ENCODE results near the gene CYP1A1. TPM values are rescaled to one million over a fixed set of nuclear protein-coding genes. Genes with fewer than 3 reads are reported as not detected.

The CYP1A1 gene
- total RNA-seq, 1 donor from 2014 or later: 0.27 TPM

GRCh38 chr15:74709892-74710291 lies 15.4 kb downstream of the CYP1A1 start:
- Mint-ChIP-seq H3K36me3 (ENCODE audit: low read depth) (no peaks in the 10 kb centered on the region), H3K4me3 (ENCODE audit: unreplicated experiment) (no peak overlapping the region), H3K4me1 (ENCODE audit: low read depth) (no peaks in the 10 kb centered on the region), H3K27me3 (ENCODE audit: low read depth) (peaks cover 36% of the 10 kb centered on the region), H3K9me3 (ENCODE audit: low read depth) (no peaks in the 10 kb centered on the region), H3K27ac (ENCODE audit: unreplicated experiment) (no peak overlapping the region)
- no peak for DNase-seq (ENCODE audit: low spot score)
- TF ChIP-seq CTCF (IDR thresholded peaks at IDR 0.05): no peak

GRCh38 chr15:74709011-74709410 lies 16.3 kb downstream of the CYP1A1 start:
- no peak for TF ChIP-seq CTCF (IDR thresholded peaks at IDR 0.05)
- Mint-ChIP-seq H3K9me3 (ENCODE audit: low read depth) (no peaks in the 10 kb centered on the region), H3K27me3 (ENCODE audit: low read depth) (peaks cover 36% of the 10 kb centered on the region), H3K4me3 (ENCODE audit: unreplicated experiment) (no peak overlapping the region), H3K4me1 (ENCODE audit: low read depth) (no peaks in the 10 kb centered on the region), H3K36me3 (ENCODE audit: low read depth) (no peaks in the 10 kb centered on the region), H3K27ac (ENCODE audit: unreplicated experiment) (no peak overlapping the region)
- DNase-seq (ENCODE audit: low spot score): no peak

GRCh38 chr15:74696808-74697207 lies 28.5 kb downstream of the CYP1A1 start:
- Mint-ChIP-seq H3K36me3 (ENCODE audit: low read depth) (peaks cover 2% of the 10 kb centered on the region), H3K4me3 (ENCODE audit: unreplicated experiment) (peak overlapping the region; percentile 100), H3K27ac (ENCODE audit: unreplicated experiment) (no peak overlapping the region), H3K4me1 (ENCODE audit: low read depth) (peaks cover 40% of the 10 kb centered on the region), H3K27me3 (ENCODE audit: low read depth) (peaks cover 15% of the 10 kb centered on the region), H3K9me3 (ENCODE audit: low read depth) (no peaks in the 10 kb centered on the region)
- DNase-seq (ENCODE audit: low spot score): no peak
- TF ChIP-seq CTCF (IDR thresholded peaks at IDR 0.05): no peak

GRCh38 chr15:74696398-74696729 lies 29.0 kb downstream of the CYP1A1 start:
- DNase-seq (ENCODE audit: low spot score): no peak
- Mint-ChIP-seq H3K4me3 (ENCODE audit: unreplicated experiment) (peak overlapping the region; percentile 100), H3K36me3 (ENCODE audit: low read depth) (peaks cover 2% of the 10 kb centered on the region), H3K4me1 (ENCODE audit: low read depth) (peaks cover 40% of the 10 kb centered on the region), H3K27me3 (ENCODE audit: low read depth) (peaks cover 10% of the 10 kb centered on the region), H3K27ac (ENCODE audit: unreplicated experiment) (peak overlapping the region; percentile 100), H3K9me3 (ENCODE audit: low read depth) (no peaks in the 10 kb centered on the region)
- no peak for TF ChIP-seq CTCF (IDR thresholded peaks at IDR 0.05)

GRCh38 chr15:74695597-74696397 lies 29.5 kb downstream of the CYP1A1 start, which contains the start of gene EDC3:
Gene EDC3 (minus strand): TSS chr15:74696024. CDS start chr15:74675124, 20,900 bp downstream.
- Mint-ChIP-seq H3K4me1 (ENCODE audit: low read depth) (peaks cover 40% of the 10 kb centered on the region), H3K4me3 (ENCODE audit: unreplicated experiment) (peak within 1 kb of the TSS; percentile 100), H3K27ac (ENCODE audit: unreplicated experiment) (peak within 1 kb of the TSS; percentile 100), H3K27me3 (ENCODE audit: low read depth) (peaks cover 7% of the 10 kb centered on the region), H3K9me3 (ENCODE audit: low read depth) (no peaks in the 10 kb centered on the region), H3K36me3 (ENCODE audit: low read depth) (peaks cover 2% of the 10 kb centered on the region)
- DNase-seq (ENCODE audit: low spot score): no peak
- TF ChIP-seq CTCF (IDR thresholded peaks at IDR 0.05): no peak
